Measurements from ENCODE around the gene TAT.
"Not testable (repeated sequence)": the region's sequence is repeated elsewhere in the genome, so short reads cannot be mapped to it uniquely, and the experiment has no call there.

Gene TAT

GRCh38 chr16:71576971-71577370 lies at the start of gene TAT:
Gene TAT (minus strand): TSS chr16:71577092. CDS start chr16:71576415, 677 bp downstream.
- no peak for DNase-seq

- no peak for DNase-seq
Observed at GRCh38 chr16:71626018-71626857, 49.3 kb upstream of the TAT start, which contains the start of gene MARVELD3. Gene MARVELD3 (plus strand): TSS chr16:71626184. CDS start chr16:71626230, 46 bp downstream.

GRCh38 chr16:71625113-71625850 lies 48.4 kb upstream of the TAT start:
- DNase-seq = no peak

GRCh38 chr16:71623597-71623996 lies 46.7 kb upstream of the TAT start:
- DNase-seq = no peak

GRCh38 chr16:71622088-71622487 lies 45.2 kb upstream of the TAT start:
- DNase-seq = no peak

GRCh38 chr16:71618429-71618828 lies 41.5 kb upstream of the TAT start:
- DNase-seq = no peak

- DNase-seq = not testable (repeated sequence)
Observed at GRCh38 chr16:71614956-71615355, 38.1 kb upstream of the TAT start.

GRCh38 chr16:71610936-71611871 lies 34.3 kb upstream of the TAT start:
- peak; percentile 61 for DNase-seq

GRCh38 chr16:71610447-71610846 lies 33.6 kb upstream of the TAT start:
- no peak for DNase-seq

- DNase-seq = no peak
Observed at GRCh38 chr16:71609066-71609465, 32.2 kb upstream of the TAT start.

- no peak for DNase-seq
Observed at GRCh38 chr16:71600822-71601221, 23.9 kb upstream of the TAT start.

GRCh38 chr16:71598426-71598825 lies 21.5 kb upstream of the TAT start:
- DNase-seq = not testable (repeated sequence)

- DNase-seq = not testable (repeated sequence)
Observed at GRCh38 chr16:71595340-71595826, 18.5 kb upstream of the TAT start.

- no peak for DNase-seq
Observed at GRCh38 chr16:71594000-71594646, 17.2 kb upstream of the TAT start.

GRCh38 chr16:71593048-71593999 lies 16.4 kb upstream of the TAT start:
- DNase-seq = no peak

- DNase-seq = no peak
Observed at GRCh38 chr16:71591917-71592316, 15.0 kb upstream of the TAT start.

- no peak for DNase-seq
Observed at GRCh38 chr16:71590584-71590983, 13.7 kb upstream of the TAT start.

- not testable (repeated sequence) for DNase-seq
Observed at GRCh38 chr16:71590071-71590470, 13.2 kb upstream of the TAT start.

- DNase-seq = not testable (repeated sequence)
Observed at GRCh38 chr16:71589334-71589733, 12.4 kb upstream of the TAT start.

GRCh38 chr16:71585318-71585703 lies 8.4 kb upstream of the TAT start:
- no peak for DNase-seq
